ENCODE results near the gene FHAD1. TPM values are rescaled to one million over a fixed set of nuclear protein-coding genes. Genes with fewer than 3 reads are reported as not detected.

The FHAD1 gene
- total and polyA plus RNA-seq, 2 of the 13 experiments (the other 11 are each of a cell fraction or from before 2014, with no cell fraction given) = not detected

GRCh38 chr1:15362096-15362736, 115.2 kb downstream of the FHAD1 start:
- H4K20me1 ChIP-seq (ENCODE audit: insufficient read depth, low read length) = no peaks in the 10 kb centered on the region
- no peaks in the 10 kb centered on the region for H3K27me3 ChIP-seq (ENCODE audit: control insufficient read depth in 1 of 2, insufficient read depth in 2 of 2, low read length in 2 of 2)
- POLR2A ChIA-PET = no interaction called here
- no peak overlapping the region for H3K4me3 ChIP-seq (replicated peaks in 1 of 3; ENCODE audit: insufficient read depth in 1 of 3, low read depth in 2 of 3, low read length in 3 of 3)
- CTCF ChIA-PET (ENCODE audit: low intra/inter-chr PET ratio, low total read pairs) = no interaction called here
- intact Hi-C loops (cut with micrococcal nuclease; ENCODE audit: unreplicated experiment) = no loop called here
- peaks cover 64% of the 10 kb centered on the region for H3K4me1 ChIP-seq (ENCODE audit: insufficient read depth, low read length)
- BruUV-seq (replicated peaks) = no TSS peak
- no peak for ATAC-seq
- no peaks in the 10 kb centered on the region for H3K9me3 ChIP-seq (ENCODE audit: low read length)
- TF ChIP-seq TEF (CRISPR knock-in tag; IDR thresholded peaks at IDR 0.05) = no peak
- TF ChIP-seq AGO2 (optimal IDR thresholded peaks at IDR 0.05; ENCODE audit: low read depth, low read length) = no peak
- TF ChIP-seq ZNF3 (CRISPR knock-in tag; IDR thresholded peaks at IDR 0.05) = no peak
- TF ChIP-seq ZNF260 (CRISPR knock-in tag; IDR thresholded peaks at IDR 0.05; ENCODE audit: borderline replicate concordance, low read depth) = no peak
- TF ChIP-seq SALL2 (CRISPR knock-in tag; IDR thresholded peaks at IDR 0.05) = no peak
- no peak for TF ChIP-seq EZH2 (conservative IDR thresholded peaks at IDR 0.05; ENCODE audit: low read depth, low read length)
- TF ChIP-seq ERF (CRISPR knock-in tag; IDR thresholded peaks at IDR 0.05) = no peak
- no peak for TF ChIP-seq ZNF232 (CRISPR knock-in tag; IDR thresholded peaks at IDR 0.05; ENCODE audit: borderline replicate concordance)
- TF ChIP-seq ZNF691 (CRISPR knock-in tag; IDR thresholded peaks at IDR 0.05; ENCODE audit: borderline replicate concordance, low read depth) = no peak
- TF ChIP-seq PCBP2 (optimal IDR thresholded peaks at IDR 0.05; ENCODE audit: low read depth, low read length, poor library complexity, severe bottlenecking) = no peak
- no peak for TF ChIP-seq CREB3 (CRISPR knock-in tag; IDR thresholded peaks at IDR 0.05)
- no peak for TF ChIP-seq ZNF264 (CRISPR knock-in tag; IDR thresholded peaks at IDR 0.05)
- no peak for TF ChIP-seq ZNF605 (CRISPR knock-in tag; IDR thresholded peaks at IDR 0.05)
- no peak for TF ChIP-seq ZBTB44 (CRISPR knock-in tag; IDR thresholded peaks at IDR 0.05)
- TF ChIP-seq RXRB (CRISPR knock-in tag; IDR thresholded peaks at IDR 0.05; ENCODE audit: borderline replicate concordance) = no peak
- TF ChIP-seq REST (IDR thresholded peaks at IDR 0.05; ENCODE audit: borderline replicate concordance in 1 of 2, low read depth in 1 of 2, low read length in 2 of 2) = no peak
- no peak for TF ChIP-seq FIP1L1 (IDR thresholded peaks at IDR 0.05; ENCODE audit: borderline replicate concordance, insufficient read depth, low read depth, low read length)
- H2AFZ ChIP-seq (ENCODE audit: low read length) = no peak overlapping the region
- H3K36me3 ChIP-seq (replicated peaks in 1 of 2; ENCODE audit: control insufficient read depth in 1 of 2, insufficient read depth in 2 of 2, low read length in 2 of 2) = no peaks in the 10 kb centered on the region
- no peak overlapping the region for H3K27ac ChIP-seq (ENCODE audit: extremely low read length, insufficient read depth, low read length)
- FAIRE-seq = no peak
- in situ Hi-C loops (cut with HindIII; ENCODE audit: extremely low pct_ligation_motif_present, low pct_unique_long_range_greater_than_20kb) = no loop called here
- WGBS (ENCODE audit: low lambda C conversion rate) = 79% methylated on average over 11 of the region's 13 CpGs
- no peak for DNase-seq (ENCODE audit: low spot score)
- no peak overlapping the region for H3K9ac ChIP-seq (ENCODE audit: insufficient read depth, low read depth, low read length)
- H3K79me2 ChIP-seq (ENCODE audit: insufficient read depth, low read length) = no peaks in the 10 kb centered on the region
- H3K4me2 ChIP-seq (ENCODE audit: low read depth, low read length) = no peak overlapping the region

All from HepG2 (cell line).